Omental fat pad (tissue), 4 donors: Measurements from ENCODE around the gene NAP1L4. TPM values are rescaled to one million over a fixed set of nuclear protein-coding genes. Genes with fewer than 3 reads are reported as not detected.
"Not testable (repeated sequence)": the region's sequence is repeated elsewhere in the genome, so short reads cannot be mapped to it uniquely, and the experiment has no call there.

Source experiments
- ATAC-seq: fragments of 150-250 bp; one replicate; pipeline ENCODE4 v1.9.1; 2016; ENCODE audit warnings: mild to moderate bottlenecking, moderate library complexity; ENCODE audit not compliant: low FRiP score
- DNase-seq: peaks from one replicate; pipeline ENCODE4 v3.0.0-alpha.2; 2019; ENCODE audit warnings: low spot score
- total RNA-seq, 4 donors: library from RNA; depleted of rRNA; stranded (reverse); fragments of >200 nt; gene quantifications; one replicate each; pipeline ENCODE4 v1.1.0, GENCODE V29; 2016
- TF ChIP-seq, protein P1 (sequence below), 3 donors: fragments of 450-650 bp; IDR thresholded peaks; one replicate each; pipeline ENCODE4 v1.5.1; 2016 to 2017; ENCODE audit warnings: antibody characterized with exemption in 3 of 3, mild to moderate bottlenecking in 3 of 3, moderate library complexity in 2 of 3

Gene NAP1L4
- total RNA-seq, 4 donors from 2014 or later = 58.2 to 90.0 (median 82.2) TPM

DNA sequence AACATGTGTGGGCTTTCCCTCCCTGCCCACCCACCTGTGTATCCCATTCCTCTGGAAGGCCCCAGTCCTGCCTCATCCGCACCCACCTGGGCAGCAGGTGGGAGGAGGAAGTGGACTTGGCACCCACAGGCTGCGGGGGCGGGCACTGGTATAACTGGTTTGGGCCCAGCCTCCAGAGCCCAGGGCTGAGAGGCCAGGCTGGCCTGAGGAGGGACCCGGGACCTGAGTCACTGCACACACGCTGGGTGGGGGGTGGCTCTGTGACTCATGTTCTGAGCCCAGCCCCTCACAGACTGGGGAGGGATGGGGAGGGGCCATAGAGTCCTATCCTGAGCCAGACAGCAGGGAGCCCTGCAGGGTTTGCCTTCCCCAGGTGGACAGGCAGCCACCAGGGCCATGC lies 79.6 kb downstream of the NAP1L4 start:
- DNase-seq (no peak), ATAC-seq (peak; percentile 87)

DNA sequence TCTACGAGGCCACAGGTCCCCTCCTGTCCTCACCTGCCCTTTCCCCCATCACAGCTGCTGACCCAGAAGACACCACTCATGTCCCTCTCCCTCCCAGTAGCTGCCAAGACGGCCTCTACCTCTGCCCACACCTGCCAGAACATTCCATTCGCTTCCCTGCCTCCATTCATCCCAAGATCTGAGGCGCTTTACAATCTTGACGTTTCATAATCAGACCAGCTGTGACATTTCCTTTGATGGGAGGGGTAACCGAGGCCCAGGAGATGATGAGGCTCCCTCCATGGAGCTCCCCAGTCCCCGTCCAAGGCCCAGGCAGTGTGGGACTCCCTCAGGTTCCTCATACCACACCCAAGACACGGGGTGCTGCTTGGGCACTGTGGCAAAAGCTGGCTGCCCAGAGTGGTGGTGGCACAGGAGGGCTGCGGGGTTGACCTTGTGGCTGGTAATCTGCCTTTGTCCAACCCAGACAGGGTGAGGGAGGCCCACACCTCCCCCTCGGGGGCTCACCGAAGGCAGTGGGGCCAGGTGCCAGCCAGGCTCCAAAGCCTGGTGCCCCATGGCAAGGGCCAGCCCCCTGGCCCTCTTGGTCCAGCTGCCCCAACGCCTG lies 80.2 kb downstream of the NAP1L4 start:
- TF ChIP-seq, protein P1, sequence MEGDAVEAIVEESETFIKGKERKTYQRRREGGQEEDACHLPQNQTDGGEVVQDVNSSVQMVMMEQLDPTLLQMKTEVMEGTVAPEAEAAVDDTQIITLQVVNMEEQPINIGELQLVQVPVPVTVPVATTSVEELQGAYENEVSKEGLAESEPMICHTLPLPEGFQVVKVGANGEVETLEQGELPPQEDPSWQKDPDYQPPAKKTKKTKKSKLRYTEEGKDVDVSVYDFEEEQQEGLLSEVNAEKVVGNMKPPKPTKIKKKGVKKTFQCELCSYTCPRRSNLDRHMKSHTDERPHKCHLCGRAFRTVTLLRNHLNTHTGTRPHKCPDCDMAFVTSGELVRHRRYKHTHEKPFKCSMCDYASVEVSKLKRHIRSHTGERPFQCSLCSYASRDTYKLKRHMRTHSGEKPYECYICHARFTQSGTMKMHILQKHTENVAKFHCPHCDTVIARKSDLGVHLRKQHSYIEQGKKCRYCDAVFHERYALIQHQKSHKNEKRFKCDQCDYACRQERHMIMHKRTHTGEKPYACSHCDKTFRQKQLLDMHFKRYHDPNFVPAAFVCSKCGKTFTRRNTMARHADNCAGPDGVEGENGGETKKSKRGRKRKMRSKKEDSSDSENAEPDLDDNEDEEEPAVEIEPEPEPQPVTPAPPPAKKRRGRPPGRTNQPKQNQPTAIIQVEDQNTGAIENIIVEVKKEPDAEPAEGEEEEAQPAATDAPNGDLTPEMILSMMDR (IDR thresholded peaks at IDR 0.05) = no peak
- no peak for ATAC-seq
- DNase-seq = no peak

More for the DNA sequence above, 79.6 kb downstream of the NAP1L4 start:
- TF ChIP-seq, protein P1 (IDR thresholded peaks at IDR 0.05) = no peak

DNA sequence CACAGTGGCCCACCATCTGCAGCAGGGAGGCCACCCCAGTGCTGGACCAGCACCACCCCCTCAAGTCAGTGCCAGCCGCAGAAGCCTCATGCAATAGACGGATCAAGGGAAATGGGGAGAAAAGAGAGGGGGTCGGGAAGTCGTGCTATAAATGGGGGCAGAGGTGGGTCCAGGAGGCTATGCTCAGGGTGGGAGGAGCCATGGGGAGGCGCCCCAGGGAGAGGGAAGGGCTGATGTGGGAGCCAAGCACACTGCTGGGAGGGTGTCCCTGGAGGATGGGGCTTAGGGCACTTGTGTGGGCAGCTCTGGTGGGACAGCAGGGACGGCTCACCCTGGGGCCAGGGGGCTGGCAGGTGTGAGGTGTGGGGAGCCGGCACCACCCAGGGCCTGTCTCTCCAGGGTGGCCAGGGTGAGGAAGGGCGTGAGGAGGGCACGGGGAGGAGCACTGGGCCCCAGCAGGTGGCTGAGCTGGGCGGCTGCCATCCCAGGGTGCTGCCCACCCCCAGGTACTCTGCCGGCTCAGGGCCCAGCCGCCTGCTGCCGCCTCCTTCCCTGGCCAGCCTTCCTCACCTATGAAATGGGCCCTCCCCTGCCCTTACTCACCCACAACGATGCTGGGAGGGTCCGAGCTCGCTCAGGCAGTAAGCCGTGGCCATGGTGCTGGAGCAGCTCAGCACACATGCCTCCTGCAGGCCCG lies 80.9 kb downstream of the NAP1L4 start:
- TF ChIP-seq, protein P1 (IDR thresholded peaks at IDR 0.05) = no peak

DNA sequence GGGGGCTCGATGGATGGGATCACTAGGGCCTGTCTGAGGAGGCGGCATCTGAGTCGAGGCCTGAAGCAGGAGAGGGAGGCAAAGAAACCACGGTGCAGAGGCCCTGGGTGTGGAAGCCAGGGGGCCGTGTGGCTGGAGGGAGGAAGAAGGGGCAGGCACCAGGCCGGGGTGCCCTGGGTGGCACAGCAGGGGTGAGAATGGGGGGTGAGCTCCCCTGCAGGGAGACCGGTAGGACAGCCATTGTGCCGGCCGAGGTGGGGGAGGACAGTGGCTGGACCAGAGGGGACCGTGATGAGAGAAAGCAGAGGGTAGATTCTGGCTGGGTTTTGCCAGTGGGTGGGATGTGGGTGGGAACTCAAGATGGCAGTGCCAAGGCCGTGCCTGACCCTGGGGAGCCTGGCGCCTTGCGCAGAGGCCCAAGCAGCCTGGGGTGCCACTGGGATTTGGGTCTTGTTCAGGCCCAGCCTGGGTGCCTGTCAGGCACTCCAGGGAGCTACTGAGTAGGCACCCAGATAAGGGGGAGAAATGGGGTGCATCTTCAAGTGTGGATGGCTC lies 81.7 kb downstream of the NAP1L4 start:
- ATAC-seq = no peak
- TF ChIP-seq, protein P1 (IDR thresholded peaks at IDR 0.05) = no peak
- no peak for DNase-seq

More for the DNA sequence above, 80.9 kb downstream of the NAP1L4 start:
- DNase-seq (no peak), ATAC-seq (no peak)

DNA sequence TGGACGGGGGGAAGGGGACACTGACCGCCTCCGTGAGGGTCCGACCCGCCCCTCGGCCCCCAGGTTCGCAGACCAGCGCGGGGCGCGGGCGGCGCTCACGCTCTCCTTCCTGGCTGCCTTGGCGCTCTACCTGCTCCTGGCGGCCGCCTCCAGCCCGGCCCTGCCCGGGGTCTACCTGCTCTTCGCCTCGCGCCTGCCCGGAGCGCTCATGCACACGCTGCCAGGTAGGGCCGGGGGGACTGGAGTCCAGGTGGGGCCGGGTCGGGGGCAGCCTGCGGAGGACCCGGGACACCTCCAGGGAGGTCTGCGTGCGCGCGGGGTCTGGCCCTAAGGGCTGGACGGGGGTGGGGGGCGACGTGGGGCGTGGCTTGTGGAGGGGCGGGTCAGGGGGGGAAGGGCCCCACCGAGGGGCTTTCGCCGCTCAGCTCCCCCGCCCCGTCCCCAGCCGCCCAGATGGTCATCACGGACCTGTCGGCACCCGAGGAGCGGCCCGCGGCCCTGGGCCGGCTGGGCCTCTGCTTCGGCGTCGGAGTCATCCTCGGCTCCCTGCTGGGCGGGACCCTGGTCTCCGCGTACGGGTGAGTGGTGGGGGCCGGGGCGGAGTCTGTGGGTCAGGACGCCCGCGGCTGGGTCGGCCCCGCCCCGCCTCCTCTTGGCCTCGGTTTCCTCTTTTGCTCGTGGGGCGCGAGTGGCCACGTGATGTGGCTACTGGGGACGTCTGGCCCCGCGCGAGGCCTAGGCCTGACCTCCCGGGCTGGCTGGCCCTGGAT lies 82.8 kb downstream of the NAP1L4 start:
- ATAC-seq = no peak
- no peak for DNase-seq
- TF ChIP-seq, protein P1 (IDR thresholded peaks at IDR 0.05) = no peak

DNA sequence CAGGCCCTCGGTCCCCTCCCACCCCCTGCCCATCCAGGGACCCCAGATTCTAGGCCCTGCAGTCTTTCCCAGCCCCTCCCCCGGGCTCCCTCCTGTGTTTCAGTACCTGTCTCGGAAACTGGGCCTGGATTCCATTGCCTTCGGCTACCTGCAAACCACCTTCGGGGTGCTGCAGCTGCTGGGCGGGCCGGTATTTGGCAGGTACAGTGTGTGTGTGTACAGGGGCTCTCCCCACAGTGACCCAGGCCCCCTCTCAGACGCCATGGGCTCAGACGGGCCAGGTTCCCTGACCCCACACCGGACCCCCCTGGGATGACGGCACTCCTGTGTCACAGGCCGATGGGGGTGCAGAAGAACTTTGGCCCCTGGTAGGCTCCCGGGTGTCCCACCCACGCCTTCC lies 84.0 kb downstream of the NAP1L4 start:
- TF ChIP-seq, protein P1 (IDR thresholded peaks at IDR 0.05) = no peak
- no peak for DNase-seq
- ATAC-seq = no peak

DNA sequence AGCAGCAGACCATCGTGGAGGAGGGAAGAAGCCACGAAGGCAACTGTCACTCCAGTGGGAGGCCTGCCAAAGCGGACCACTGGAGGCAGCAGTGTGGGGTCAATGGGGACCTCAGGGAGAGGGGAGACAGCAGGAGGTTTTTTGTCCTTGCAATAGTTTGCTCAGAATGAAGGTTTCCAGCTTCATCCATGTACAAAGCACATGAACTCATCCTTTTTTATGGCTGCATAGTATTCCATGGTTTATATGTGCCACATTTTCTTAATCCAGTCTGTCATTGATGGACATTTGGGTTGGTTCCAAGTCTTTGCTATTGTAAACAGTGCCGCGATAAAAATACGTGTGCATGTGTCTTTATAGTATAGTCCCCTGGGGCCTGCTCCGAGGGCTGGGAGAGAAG lies 86.8 kb downstream of the NAP1L4 start:
- not testable (repeated sequence) for DNase-seq, ATAC-seq
